Duodenal mucosa (tissue), 2 donors: ENCODE results near the gene PCNX1.
"Not testable (repeated sequence)": the region's sequence is repeated elsewhere in the genome, so short reads cannot be mapped to it uniquely, and the experiment has no call there.

Experiments used
- H3K27ac ChIP-seq: one replicate; pipeline ENCODE4 v1.7.0; 2013; ENCODE audit warnings: low read depth, low read length
- H3K27me3 ChIP-seq, 2 donors: one replicate each; pipeline ENCODE4 v1.7.0; 2013; ENCODE audit warnings: low read length in 2 of 2, control low read depth in 1 of 2; ENCODE audit not compliant: insufficient read depth in 2 of 2, control insufficient read depth in 1 of 2
- H3K36me3 ChIP-seq, 2 donors: one replicate each; pipeline ENCODE4 v1.7.0; 2013; ENCODE audit warnings: low read length in 2 of 2, control low read depth in 1 of 2; ENCODE audit not compliant: insufficient read depth in 2 of 2, control insufficient read depth in 1 of 2
- H3K4me1 ChIP-seq, 2 donors: one replicate each; pipeline ENCODE4 v1.7.0; 2013; ENCODE audit warnings: low read length in 2 of 2, control low read depth in 1 of 2; ENCODE audit not compliant: insufficient read depth in 2 of 2, control insufficient read depth in 1 of 2
- H3K4me3 ChIP-seq, 2 donors: one replicate each; pipeline ENCODE4 v1.7.0; 2013; ENCODE audit warnings: low read length in 2 of 2, low read depth in 1 of 2
- H3K9ac ChIP-seq, 2 donors: one replicate each; pipeline ENCODE4 v1.7.0; 2013; ENCODE audit warnings: low read length in 2 of 2, low read depth in 1 of 2
- H3K9me3 ChIP-seq, 2 donors: one replicate each; pipeline ENCODE4 v1.7.0; 2013; ENCODE audit warnings: low read length in 2 of 2, control low read depth in 1 of 2; ENCODE audit not compliant: control insufficient read depth in 1 of 2

The PCNX1 gene

GRCh38 chr14:70880888-70881287 is 26.4 kb upstream of the PCNX1 start:
- H3K36me3 ChIP-seq, H3K27ac ChIP-seq, H3K9me3 ChIP-seq, H3K27me3 ChIP-seq, H3K9ac ChIP-seq, H3K4me3 ChIP-seq: not testable (repeated sequence)
- H3K4me1 ChIP-seq, result peaks cover 18 to 25% of the 10 kb centered on the region in 2 donors

DNA sequence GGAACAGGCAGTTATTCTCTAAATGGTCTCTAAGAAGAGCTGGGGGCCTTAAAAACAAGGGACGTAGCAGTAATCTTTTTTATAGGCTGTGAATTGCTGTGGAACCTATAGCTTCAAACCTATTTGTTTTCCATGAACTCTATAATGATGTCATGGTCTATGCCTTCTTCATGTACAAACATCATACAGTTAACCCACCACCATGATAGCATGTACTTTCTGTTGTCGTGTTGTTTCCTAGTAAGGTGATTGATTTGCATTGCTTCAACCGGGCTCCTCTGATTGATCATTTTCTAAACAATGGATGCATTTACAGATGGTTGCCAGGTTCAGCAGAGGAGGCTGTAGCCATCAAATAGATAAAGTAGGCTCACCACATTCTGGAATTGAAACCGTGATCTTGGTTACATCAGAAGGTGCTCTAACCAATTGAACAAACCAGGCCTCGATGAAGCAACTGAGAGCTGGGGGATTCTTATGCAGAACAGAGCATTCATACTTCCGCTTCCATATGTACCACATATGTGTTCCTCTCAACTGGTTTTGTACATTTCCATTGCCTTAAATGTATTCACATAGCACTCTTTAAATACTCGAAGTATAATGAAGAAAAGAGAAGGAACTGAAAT is 25.6 kb upstream of the PCNX1 start:
- no peaks in the 10 kb centered on the region for H3K27me3 ChIP-seq
- no peaks in the 10 kb centered on the region for H3K9me3 ChIP-seq
- no peaks in the 10 kb centered on the region for H3K36me3 ChIP-seq
- peaks cover 26 to 30% of the 10 kb centered on the region in 2 donors for H3K4me1 ChIP-seq
- no peak overlapping the region for H3K9ac ChIP-seq
- H3K27ac ChIP-seq, result no peak overlapping the region
- H3K4me3 ChIP-seq, result no peak overlapping the region

DNA sequence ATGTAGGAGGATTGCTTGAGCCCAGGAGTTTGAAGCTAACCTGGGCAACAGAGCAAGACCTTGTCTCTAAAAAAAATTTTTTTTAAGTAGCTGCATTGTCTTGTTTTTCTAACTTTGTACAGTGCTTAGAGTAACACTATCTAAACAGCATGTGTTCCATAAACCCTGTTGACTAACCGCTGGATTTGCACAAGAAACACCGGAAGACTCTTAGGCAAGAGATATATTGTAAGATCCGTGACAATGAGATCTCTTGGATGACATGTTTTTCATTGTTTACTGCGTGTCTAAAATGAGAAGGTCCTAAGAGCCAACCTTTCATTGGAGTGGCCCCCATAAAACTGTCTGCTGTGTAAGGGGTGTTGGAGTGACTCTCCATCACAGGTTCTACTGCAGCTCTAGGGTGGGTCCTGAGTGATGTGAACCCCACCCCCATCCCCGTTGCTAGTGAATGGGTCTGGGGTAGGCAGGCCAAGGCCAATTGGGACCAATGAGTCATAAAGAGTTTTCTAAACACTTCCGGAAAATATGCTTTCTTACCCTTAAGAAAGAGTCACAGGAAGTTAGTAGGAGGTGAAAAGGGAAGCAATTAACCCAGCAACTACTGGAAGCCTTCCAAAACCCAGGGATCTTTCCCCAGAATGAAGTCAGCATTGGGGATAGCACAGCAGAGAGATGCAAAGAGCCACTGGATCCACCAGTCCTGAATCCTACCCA is 24.3 kb upstream of the PCNX1 start:
- Histone ChIP-seq H3K4me3 (no peak overlapping the region), H3K4me1 (peaks cover 37 to 39% of the 10 kb centered on the region in 2 donors), H3K9me3 (no peaks in the 10 kb centered on the region), H3K9ac (no peak overlapping the region), H3K27ac (peak overlapping the region; percentile 55), H3K36me3 (no peaks in the 10 kb centered on the region), H3K27me3 (no peaks in the 10 kb centered on the region)

GRCh38 chr14:70884595-70885342 is 22.5 kb upstream of the PCNX1 start:
- Histone ChIP-seq H3K36me3 (no peaks in the 10 kb centered on the region), H3K4me3 (no peak overlapping the region), H3K9me3 (no peaks in the 10 kb centered on the region), H3K4me1 (peaks cover 47% of the 10 kb centered on the region in 2 donors), H3K9ac (no peak overlapping the region), H3K27me3 (no peaks in the 10 kb centered on the region), H3K27ac (no peak overlapping the region)

GRCh38 chr14:70885343-70886022 is 21.8 kb upstream of the PCNX1 start:
- no peaks in the 10 kb centered on the region for H3K36me3 ChIP-seq
- H3K9ac ChIP-seq, result no peak overlapping the region
- H3K9me3 ChIP-seq, result no peaks in the 10 kb centered on the region
- no peak overlapping the region for H3K27ac ChIP-seq
- H3K4me3 ChIP-seq, result no peak overlapping the region
- peaks cover 47% of the 10 kb centered on the region in 2 donors for H3K4me1 ChIP-seq
- no peaks in the 10 kb centered on the region for H3K27me3 ChIP-seq

GRCh38 chr14:70886421-70887206 is 20.6 kb upstream of the PCNX1 start:
- no peaks in the 10 kb centered on the region for H3K27me3 ChIP-seq
- H3K4me1 ChIP-seq, result peaks cover 47% of the 10 kb centered on the region in 2 donors

GRCh38 chr14:70887207-70887681 is 20.0 kb upstream of the PCNX1 start:
- H3K4me3 ChIP-seq, result peak overlapping the region; percentile 11 to 26
- H3K27me3 ChIP-seq, result no peaks in the 10 kb centered on the region
- H3K9me3 ChIP-seq, result no peaks in the 10 kb centered on the region
- H3K9ac ChIP-seq, result no peak overlapping the region
- peaks cover 47% of the 10 kb centered on the region in 2 donors for H3K4me1 ChIP-seq
- H3K36me3 ChIP-seq, result no peaks in the 10 kb centered on the region
- H3K27ac ChIP-seq, result no peak overlapping the region

More at GRCh38 chr14:70886421-70887206, 20.6 kb upstream of the PCNX1 start:
- H3K27ac ChIP-seq, result no peak overlapping the region
- peak overlapping the region; percentile 11 to 26 for H3K4me3 ChIP-seq
- no peaks in the 10 kb centered on the region for H3K36me3 ChIP-seq
- peak overlapping the region in 1 of 2 donors; percentile 12 for H3K9ac ChIP-seq
- no peaks in the 10 kb centered on the region for H3K9me3 ChIP-seq

DNA sequence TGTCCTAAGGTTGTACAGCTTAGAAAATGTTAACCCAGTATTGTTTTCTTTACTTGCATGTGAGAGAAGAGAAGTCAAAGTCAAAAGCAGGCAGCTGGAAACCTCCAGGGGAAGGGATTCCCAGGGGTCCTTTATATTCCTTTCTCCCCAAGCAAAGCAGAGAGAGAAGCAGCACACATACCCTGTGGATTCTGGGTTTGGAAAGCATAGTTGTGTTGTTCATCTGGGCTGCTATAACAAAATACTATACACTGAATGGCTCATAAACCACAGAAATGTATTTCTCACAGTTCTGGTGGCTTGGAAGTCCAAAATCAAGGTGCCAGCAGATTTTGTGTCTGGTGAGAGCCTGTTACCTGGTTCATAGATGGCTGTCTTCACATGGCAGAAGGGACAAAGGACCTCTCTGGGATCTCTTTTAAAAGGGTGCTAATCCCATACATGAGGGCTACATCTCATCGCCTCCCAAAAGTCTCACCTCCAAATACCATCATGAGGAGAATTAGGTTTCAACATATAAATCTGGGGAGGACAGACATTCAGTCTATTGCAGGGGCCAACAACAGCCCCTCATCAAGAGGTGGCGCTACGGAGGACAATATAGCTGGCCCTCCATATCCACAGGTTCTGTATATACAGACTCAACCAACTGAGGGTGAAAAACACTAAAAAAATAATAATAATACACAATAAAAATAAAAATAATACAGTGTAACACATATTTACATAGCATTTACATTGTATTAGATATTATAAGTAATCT is 19.3 kb upstream of the PCNX1 start:
- Histone ChIP-seq H3K4me3 (no peak overlapping the region), H3K36me3 (no peaks in the 10 kb centered on the region), H3K9me3 (no peaks in the 10 kb centered on the region), H3K27me3 (no peaks in the 10 kb centered on the region), H3K4me1 (peaks cover 44 to 45% of the 10 kb centered on the region in 2 donors), H3K9ac (no peak overlapping the region), H3K27ac (peak overlapping the region; percentile 15)

- Histone ChIP-seq H3K9ac (no peak overlapping the region), H3K36me3 (no peaks in the 10 kb centered on the region), H3K4me1 (peaks cover 36 to 39% of the 10 kb centered on the region in 2 donors), H3K27ac (no peak overlapping the region), H3K27me3 (no peaks in the 10 kb centered on the region), H3K9me3 (no peaks in the 10 kb centered on the region), H3K4me3 (no peak overlapping the region)
Measured at GRCh38 chr14:70888681-70889175, 18.5 kb upstream of the PCNX1 start.
